Activated CD4-positive, alpha-beta T cell treated with anti-CD3 and anti-CD28 coated beads, Interleukin-2, Interleukin-6, amounts not matched to agents 100 ng/mL and 50 ng/mL, durations not matched to agents 16 hours and 8 hours (primary cell): ENCODE results near the gene RNF157.
"Not testable (repeated sequence)": the region's sequence is repeated elsewhere in the genome, so short reads cannot be mapped to it uniquely, and the experiment has no call there.

ENCODE experiments used
- DNase-seq: peaks from one replicate; pipeline ENCODE4 v3.0.0-alpha.2; 2020

RNF157 gene

GRCh38 chr17:76252967-76253766, 12.9 kb upstream of the RNF157 start:
- peak; percentile 44 for DNase-seq

GRCh38 chr17:76252040-76252954, 12.0 kb upstream of the RNF157 start:
- DNase-seq, result peak; percentile 77

DNA sequence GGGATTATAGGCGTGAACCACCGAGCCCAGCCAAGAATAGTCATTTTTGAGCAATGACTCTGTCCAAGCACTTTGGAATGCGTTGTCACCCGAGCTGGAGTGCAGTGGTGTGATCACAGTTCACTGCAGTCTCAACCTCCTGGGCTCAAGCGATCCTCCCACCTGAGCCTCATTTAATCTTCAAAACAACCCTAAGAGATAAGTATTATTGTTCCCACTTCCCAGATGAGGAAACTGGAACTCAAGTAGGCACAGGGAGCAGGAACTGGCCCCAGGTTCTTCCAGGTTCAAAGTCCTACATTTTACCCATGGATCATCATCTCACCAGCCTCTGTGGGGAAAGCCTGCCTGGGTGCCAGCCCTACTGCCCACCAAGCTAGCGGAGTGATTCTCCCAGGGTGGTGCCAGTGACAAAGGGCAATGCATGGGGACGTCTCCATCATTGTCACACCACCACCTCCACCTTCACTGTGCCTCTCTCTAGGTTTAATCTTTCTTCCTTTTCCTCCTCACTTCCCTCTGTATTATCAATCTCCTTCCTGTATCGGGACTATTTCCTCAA, 11.3 kb upstream of the RNF157 start:
- no peak for DNase-seq

DNA sequence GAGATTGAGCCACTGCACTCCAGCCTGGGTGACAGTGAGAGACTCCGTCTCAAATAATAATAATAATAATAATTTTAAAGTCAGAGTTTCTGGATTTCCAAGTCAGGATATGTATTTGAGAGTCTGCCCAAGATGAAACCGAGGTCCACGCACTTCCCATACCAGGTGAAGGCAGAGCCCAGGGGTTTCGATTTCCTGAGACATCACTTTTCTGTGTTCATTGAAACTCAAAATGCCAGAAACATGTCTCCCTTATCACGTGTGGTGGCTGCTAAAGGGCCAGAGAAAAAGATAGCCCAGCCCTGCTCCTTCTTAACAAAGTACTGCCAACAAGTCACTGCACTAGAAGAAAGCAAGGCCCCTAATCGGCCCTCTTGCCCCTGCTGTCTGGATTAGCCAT, 9.8 kb upstream of the RNF157 start:
- DNase-seq, result no peak

GRCh38 chr17:76248013-76248782, 7.9 kb upstream of the RNF157 start:
- no peak for DNase-seq

DNA sequence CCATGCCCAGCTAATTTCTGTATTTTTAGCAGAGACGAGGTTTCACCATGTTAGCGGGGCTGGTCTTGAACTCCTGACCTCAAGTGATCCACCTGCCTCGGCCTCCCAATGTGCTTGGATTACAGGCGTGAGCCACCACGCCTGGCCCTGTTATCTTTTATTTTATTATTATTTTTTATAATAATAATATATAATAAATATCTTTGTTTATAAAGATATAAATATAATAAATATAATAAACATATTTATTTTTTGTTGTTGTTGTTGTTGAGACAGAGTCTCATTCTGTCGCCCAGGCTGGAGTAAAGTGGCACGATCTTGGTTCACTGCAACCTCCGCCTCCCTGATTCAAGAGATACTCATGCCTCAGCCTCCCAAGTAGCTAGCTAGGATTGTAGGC, 7.0 kb upstream of the RNF157 start:
- DNase-seq, result no peak

- peak; percentile 95 for DNase-seq
Measured at GRCh38 chr17:76246080-76247066, 6.1 kb upstream of the RNF157 start.

DNA sequence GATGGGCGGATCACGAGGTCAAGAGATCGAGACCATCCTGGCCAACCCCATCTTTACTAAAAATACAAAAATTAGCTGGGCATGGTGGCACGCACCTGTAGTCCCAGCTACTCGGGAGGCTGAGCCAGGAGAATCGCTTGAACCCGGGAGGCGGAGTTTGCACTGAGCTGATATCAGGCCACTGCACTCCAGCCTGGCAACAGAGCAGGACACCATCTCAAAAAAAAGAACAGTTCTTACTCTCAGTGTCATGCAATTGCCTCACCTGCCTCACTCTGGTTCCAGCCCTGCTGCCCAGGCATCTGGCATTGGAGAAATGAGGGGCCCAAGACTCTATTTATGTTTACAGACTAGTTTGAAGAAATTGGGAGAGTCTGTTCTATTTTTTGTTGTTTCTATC, 4.4 kb upstream of the RNF157 start:
- not testable (repeated sequence) for DNase-seq

GRCh38 chr17:76243826-76244679, 3.8 kb upstream of the RNF157 start:
- DNase-seq, result no peak

DNA sequence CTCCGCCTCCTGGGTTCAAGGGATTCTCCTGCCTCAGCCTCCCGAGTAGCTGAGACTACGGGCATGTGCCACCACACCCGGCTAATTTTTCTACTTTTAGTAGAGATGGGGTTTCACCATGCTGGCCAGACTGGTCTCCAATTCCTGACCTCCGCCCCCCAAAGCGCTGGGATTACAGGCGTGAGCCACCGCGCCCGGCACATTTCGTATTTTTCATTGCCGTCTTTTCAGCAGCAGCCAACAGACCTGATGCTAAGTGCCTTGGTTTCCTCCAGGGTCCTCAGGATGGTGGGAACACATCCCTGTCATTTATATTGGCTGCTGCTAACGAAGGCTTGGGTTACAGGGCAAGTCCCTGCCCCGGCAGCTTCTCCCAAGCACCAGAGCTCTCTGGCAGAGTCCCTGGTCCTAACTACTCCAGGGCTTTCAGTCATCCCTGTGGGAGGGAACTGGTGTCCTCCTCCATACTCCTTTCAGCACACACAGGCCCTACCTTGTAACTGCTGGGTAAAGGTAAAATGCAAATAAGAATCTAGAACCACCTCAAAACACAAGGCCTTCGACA, 1.5 kb upstream of the RNF157 start:
- DNase-seq, result no peak

DNA sequence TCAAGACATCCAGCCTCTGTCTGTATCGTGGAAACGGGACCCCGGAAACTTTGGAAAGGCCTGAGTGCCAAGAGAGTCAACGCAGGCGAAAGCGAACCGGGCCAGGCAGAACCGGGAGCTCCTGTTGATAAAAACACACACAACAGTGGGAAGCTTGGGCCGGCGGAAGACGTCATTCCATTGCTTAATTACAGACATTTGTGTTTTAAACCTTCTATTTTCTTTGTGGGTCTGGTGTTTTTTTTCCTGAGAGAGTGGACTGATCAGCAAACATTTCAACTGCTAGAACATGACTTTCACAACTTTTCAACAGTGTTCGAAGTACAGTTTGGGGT, 878 bp upstream of the RNF157 start:
- DNase-seq, result no peak

- DNase-seq, result no peak
Measured at GRCh38 chr17:76239538-76240274, 587 bp downstream of the RNF157 start.

- DNase-seq, result no peak
Measured at GRCh38 chr17:76238847-76239537, 1.3 kb downstream of the RNF157 start.

DNA sequence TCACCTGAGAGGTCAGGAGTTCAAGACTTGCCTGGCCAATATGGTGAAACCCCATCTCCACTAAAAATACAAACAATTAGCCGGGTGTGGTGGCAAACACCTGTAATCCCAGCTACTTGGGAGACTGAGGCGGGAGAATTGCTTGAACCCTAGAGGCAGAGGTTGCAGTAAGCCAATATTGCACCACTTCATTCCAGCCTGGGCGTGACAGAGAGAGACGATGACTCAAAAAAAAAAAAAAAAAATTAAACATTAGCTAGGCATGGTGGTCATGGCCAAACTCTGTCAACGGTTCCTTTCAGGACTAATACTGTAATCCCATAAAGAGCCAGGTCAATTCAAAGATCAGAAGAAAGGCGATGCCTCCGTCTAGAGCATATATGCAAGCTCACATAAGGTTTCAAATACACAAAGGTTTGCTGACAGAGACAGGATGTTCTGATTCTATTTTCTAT, 2.4 kb downstream of the RNF157 start:
- DNase-seq, result no peak

- DNase-seq, result no peak
Measured at GRCh38 chr17:76236603-76237002, 3.7 kb downstream of the RNF157 start.

- no peak for DNase-seq
Measured at GRCh38 chr17:76235883-76236282, 4.4 kb downstream of the RNF157 start.

DNA sequence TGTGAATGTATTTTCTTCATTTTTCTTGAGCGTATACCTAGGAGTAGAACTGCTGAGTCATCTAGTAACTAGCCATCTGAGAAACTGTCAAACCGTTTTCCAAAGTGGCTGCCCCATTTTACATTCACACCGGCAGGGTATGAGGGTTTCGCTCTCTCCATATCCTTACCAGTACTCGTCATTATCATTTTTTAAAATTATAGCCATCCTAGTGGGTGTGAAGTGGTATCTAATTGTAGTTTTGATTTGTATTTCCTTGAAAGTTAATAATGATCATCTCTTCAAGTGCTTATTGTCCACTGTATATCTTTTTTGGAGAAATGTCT, 6.0 kb downstream of the RNF157 start:
- peak; percentile 77 for DNase-seq

DNA sequence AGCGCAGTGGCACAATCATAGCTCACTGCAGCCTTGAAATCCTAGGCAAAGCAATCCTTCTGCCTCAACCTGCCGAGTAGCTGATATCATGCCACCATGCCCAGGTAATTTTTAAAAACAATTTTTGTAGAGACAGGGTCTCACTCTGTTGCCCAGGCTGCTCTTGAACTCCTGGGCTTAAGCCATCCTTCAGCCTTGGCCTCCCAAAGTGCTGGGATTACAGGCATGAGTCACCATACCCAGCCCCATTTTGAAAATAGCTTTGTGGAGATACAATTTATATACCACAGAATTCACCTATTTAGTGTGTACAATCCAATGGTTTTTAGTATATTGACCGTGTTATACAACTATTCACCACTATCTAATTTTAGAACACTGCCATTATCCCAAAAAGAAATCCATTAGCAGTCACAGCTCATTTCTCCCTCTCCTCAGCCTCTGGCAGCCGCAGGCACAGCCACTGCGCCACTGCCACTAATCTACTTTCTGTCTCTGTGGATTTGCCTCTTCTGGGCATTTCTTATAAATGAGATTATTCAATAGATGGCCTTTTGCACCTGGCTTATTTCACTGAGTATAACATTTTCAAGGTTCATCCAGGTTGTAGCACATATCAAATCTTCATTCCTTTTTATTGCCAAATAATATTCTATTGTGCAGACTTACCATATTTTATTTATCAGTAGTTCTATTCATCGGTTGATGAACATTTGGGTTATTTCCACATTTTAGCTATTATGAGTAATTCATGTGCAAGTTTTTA, 6.5 kb downstream of the RNF157 start:
- no peak for DNase-seq
